ENCODE measurements around the gene LSS.
"Not testable (repeated sequence)": the region's sequence is repeated elsewhere in the genome, so short reads cannot be mapped to it uniquely, and the experiment has no call there.

The LSS gene

GRCh38 chr21:46154955-46155513, 73.5 kb downstream of the LSS start:
- Mint-ChIP-seq H3K4me1 (ENCODE audit: low read depth) (no peaks in the 10 kb centered on the region), H3K4me3 (no peak overlapping the region), H3K9me3 (ENCODE audit: low read depth) (no peaks in the 10 kb centered on the region), H3K36me3 (no peaks in the 10 kb centered on the region), H3K27me3 (no peaks in the 10 kb centered on the region), H3K27ac (no peak overlapping the region)

- H3K27me3 Mint-ChIP-seq: no peaks in the 10 kb centered on the region
- no peak overlapping the region for H3K4me3 Mint-ChIP-seq
- H3K27ac Mint-ChIP-seq: no peak overlapping the region
- H3K36me3 Mint-ChIP-seq: no peaks in the 10 kb centered on the region
- no peaks in the 10 kb centered on the region for H3K4me1 Mint-ChIP-seq (ENCODE audit: low read depth)
- H3K9me3 Mint-ChIP-seq (ENCODE audit: low read depth): no peaks in the 10 kb centered on the region
Observed at GRCh38 chr21:46154155-46154954, 74.2 kb downstream of the LSS start.

DNA sequence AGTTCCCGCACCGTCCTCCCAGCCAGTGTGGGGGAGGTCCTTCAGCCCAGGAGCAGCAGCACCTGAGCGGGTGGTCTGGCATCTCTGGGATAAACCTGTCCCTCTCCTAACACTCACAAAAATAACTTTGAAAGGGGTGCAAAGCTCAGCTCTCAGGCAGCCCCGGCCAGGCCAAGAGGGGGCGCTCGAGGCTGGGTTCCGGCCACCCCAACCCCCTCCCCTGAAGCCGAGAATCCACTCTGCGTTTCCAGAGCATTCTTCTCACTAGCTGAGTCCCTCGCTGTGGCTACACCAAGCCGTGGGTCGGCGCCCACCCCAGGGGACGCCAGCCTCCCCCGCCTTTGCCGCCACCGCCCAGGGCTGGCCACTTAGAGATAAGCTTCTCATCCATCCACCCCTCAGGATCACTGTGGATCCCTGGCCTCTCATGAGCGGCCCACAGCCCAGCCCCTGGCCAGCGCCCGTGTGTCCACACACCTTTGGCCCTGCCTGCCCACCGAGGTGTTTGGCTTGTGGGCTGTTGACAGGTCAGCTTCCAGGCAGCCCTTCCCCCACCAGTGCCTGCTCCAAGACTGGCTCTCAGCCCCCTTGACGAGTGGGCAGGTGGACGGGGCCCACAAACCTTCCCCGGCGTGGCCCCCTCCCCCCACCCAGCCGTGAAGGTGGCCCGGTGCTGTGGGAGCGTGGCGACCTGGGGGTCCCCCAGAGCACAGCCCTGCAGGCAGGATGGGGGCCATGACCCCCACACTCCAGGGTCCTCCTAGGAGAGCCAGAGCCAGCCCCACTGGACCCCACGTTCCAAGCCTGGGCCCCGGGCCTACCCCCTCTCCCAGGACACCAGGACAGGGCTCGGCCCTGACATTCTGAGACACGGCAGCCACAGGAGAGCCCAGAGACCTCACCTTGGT, 75.1 kb downstream of the LSS start:
- Mint-ChIP-seq H3K36me3 (no peaks in the 10 kb centered on the region), H3K9me3 (ENCODE audit: low read depth) (no peaks in the 10 kb centered on the region), H3K4me3 (no peak overlapping the region), H3K27me3 (no peaks in the 10 kb centered on the region), H3K4me1 (ENCODE audit: low read depth) (no peaks in the 10 kb centered on the region), H3K27ac (no peak overlapping the region)

DNA sequence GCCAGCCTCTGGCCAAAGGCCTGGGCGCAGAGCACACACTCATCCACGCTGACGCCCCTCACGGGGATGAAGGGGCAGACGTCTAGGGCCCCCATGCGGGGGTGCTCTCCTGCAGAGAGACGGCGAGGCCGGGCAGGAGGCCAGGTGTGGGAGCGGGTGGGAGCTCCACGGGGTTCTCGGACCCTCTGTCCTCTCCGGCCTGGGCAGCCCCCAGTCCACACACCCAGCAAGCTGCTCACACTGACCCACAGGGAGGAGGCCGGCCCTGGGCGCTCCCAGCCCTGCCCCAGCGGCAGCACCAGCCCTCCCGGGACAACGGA, 75.7 kb downstream of the LSS start:
- no peaks in the 10 kb centered on the region for H3K27me3 Mint-ChIP-seq
- no peaks in the 10 kb centered on the region for H3K4me1 Mint-ChIP-seq (ENCODE audit: low read depth)
- H3K4me3 Mint-ChIP-seq: no peak overlapping the region
- H3K36me3 Mint-ChIP-seq: no peaks in the 10 kb centered on the region
- no peak overlapping the region for H3K27ac Mint-ChIP-seq
- no peaks in the 10 kb centered on the region for H3K9me3 Mint-ChIP-seq (ENCODE audit: low read depth)

DNA sequence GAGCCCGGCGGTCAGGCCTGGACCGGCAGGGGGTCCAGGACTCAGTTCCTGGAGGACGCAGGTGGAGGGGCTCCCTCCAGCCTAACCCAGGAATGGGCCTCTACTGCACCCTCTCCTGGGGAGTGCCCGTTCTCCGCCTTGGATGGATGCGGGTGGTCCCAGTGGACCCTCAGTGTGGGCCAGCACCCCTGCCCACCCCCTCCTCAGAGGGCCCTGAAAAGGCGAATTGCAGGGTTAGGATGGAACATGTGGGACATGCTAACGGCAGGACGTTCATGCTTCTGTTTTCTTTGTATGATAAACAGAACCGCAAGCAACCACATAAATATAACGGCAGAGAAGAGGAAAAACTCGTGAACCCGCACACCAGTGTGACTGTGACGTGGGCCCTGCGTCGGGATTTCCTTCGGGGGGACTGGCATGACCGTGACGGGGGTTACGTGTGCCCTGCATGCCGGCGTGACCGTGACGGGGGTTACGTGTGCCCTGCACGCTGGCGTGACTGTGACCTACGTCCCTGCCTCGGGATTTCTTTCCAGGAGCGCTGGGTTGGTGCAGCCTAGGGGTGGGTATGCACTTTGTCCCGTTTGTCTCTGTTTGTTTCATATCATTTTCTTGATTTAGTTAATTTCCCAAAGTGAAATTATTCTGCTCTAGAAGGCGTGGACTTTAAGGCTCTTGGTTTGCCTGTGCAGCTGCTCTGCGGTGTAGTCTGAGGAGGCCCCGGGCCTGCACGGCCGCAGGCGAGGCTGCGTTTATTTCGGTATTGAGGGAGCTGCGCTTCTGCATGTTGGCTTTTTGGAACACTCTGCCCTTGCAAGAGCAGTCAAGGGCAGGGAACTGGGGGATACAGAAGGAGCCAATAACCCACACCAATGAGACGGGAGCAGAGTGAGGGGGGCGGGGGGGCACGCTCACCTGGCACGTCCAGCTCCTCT, 76.3 kb downstream of the LSS start:
- Mint-ChIP-seq H3K27me3 (no peaks in the 10 kb centered on the region), H3K4me3 (no peak overlapping the region), H3K4me1 (ENCODE audit: low read depth) (no peaks in the 10 kb centered on the region), H3K36me3 (no peaks in the 10 kb centered on the region), H3K27ac (no peak overlapping the region), H3K9me3 (ENCODE audit: low read depth) (no peaks in the 10 kb centered on the region)

DNA sequence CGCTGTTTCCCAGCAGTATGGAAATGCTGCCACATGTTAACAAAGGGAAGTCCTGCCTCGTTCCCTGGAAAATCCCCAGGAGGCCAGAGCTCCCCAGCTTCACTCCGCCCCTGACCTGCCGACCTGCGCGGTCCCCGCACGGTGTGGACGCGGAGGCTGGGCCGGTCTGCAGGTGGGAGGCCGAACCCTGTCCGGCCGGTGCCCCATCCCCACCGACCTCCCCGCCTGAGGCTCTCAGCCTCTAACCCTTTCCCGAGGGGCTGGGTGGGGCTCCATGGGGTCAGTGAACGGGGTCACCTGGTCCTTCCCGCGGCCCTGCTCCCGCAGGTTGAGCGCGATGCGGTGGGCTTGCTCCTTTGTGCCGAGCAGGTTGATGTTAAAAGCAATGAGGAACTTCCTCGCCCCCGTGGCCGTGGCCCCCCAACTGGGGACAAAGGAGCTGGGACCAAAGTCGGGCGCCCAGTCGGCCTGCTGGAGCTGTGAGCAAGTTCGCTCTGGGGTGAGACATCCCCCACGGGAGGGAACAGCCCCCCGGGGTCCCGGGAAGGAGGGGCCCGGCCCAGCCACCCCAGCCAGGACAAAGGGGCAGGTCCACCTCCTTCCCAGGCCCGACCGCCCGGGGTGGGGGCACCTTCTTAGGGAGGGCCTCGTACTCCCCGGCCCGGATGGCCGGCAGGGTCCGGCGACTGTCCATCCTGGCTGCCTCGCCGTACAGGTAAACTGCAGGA, 77.1 kb downstream of the LSS start:
- Mint-ChIP-seq H3K27ac (no peak overlapping the region), H3K36me3 (no peaks in the 10 kb centered on the region), H3K4me1 (ENCODE audit: low read depth) (peaks cover 2% of the 10 kb centered on the region), H3K9me3 (ENCODE audit: low read depth) (no peaks in the 10 kb centered on the region), H3K27me3 (no peaks in the 10 kb centered on the region), H3K4me3 (no peak overlapping the region)

GRCh38 chr21:46150491-46151121, 78.0 kb downstream of the LSS start:
- peaks cover 2% of the 10 kb centered on the region for H3K4me1 Mint-ChIP-seq (ENCODE audit: low read depth)
- H3K27me3 Mint-ChIP-seq: no peaks in the 10 kb centered on the region
- no peak overlapping the region for H3K27ac Mint-ChIP-seq
- no peaks in the 10 kb centered on the region for H3K9me3 Mint-ChIP-seq (ENCODE audit: low read depth)
- H3K4me3 Mint-ChIP-seq: no peak overlapping the region
- H3K36me3 Mint-ChIP-seq: no peaks in the 10 kb centered on the region

- Mint-ChIP-seq H3K27me3 (no peaks in the 10 kb centered on the region), H3K4me1 (ENCODE audit: low read depth) (peaks cover 2% of the 10 kb centered on the region), H3K9me3 (ENCODE audit: low read depth) (no peaks in the 10 kb centered on the region), H3K36me3 (no peaks in the 10 kb centered on the region), H3K4me3 (no peak overlapping the region), H3K27ac (no peak overlapping the region)
Observed at GRCh38 chr21:46150073-46150472, 78.5 kb downstream of the LSS start.

DNA sequence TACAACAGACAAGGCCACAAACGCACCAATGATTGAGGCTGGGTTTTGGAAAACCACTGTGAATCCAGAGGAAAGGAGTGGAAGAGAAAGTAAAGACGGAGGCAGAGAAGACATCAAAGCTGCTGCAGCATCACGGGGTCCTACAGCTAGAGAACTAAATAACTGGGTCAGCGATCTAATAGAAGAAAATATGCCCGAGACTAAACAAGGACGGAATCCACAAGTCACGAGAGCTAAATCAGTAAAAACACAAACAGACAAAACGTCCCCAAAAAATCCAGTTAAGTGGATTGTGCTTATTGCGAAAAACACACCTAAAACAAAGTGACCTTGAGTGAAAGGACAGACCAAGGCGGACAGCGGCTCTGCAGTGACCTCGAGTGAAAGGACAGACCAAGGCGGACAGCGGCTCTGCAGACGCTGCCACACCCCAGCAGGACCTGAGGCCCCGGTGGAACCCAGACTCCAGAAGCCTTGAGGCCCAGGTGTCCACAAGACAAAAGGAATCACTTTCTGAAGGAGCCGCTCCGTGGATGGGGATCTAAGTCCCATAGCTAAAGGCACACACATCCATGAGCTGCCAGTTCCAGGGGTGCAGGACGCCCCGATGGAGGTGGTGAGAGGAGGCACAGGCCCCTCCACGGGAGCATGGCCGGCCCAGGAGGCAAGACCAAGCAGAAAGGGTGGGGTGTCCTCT, 79.2 kb downstream of the LSS start:
- Mint-ChIP-seq H3K4me3 (no peak overlapping the region), H3K27ac (no peak overlapping the region), H3K4me1 (ENCODE audit: low read depth) (peaks cover 4% of the 10 kb centered on the region), H3K9me3 (ENCODE audit: low read depth) (no peaks in the 10 kb centered on the region), H3K27me3 (no peaks in the 10 kb centered on the region), H3K36me3 (no peaks in the 10 kb centered on the region)

GRCh38 chr21:46148106-46148505, 80.5 kb downstream of the LSS start:
- H3K36me3 Mint-ChIP-seq: no peaks in the 10 kb centered on the region
- no peaks in the 10 kb centered on the region for H3K27me3 Mint-ChIP-seq
- H3K9me3 Mint-ChIP-seq (ENCODE audit: low read depth): no peaks in the 10 kb centered on the region
- H3K4me3 Mint-ChIP-seq: no peak overlapping the region
- peaks cover 12% of the 10 kb centered on the region for H3K4me1 Mint-ChIP-seq (ENCODE audit: low read depth)
- no peak overlapping the region for H3K27ac Mint-ChIP-seq

GRCh38 chr21:46147429-46147828, 81.1 kb downstream of the LSS start:
- not testable (repeated sequence) for H3K27ac Mint-ChIP-seq; H3K9me3 Mint-ChIP-seq (ENCODE audit: low read depth); H3K27me3 Mint-ChIP-seq

DNA sequence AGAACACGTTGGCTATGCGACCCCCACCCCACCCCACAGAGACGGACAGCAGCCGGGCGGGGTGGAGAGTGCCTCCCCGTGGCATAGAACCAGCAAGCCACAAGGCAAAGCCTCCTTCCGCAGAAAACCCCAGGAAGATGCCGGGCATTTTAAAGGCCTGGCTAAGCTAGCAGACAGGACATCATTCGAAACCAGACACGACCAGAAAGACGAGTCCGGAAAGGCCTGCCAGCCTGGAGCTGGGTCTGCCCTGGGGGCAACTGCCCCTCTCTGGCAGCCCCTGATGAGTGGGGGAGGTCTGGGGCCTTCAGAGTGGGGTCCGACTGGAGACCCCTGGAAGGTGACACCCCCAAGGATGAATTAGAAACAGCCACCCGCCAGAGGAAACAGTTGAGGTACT, 81.7 kb downstream of the LSS start:
- no peak overlapping the region for H3K27ac Mint-ChIP-seq
- no peaks in the 10 kb centered on the region for H3K9me3 Mint-ChIP-seq (ENCODE audit: low read depth)
- peaks cover 14% of the 10 kb centered on the region for H3K4me1 Mint-ChIP-seq (ENCODE audit: low read depth)
- no peak overlapping the region for H3K4me3 Mint-ChIP-seq
- H3K36me3 Mint-ChIP-seq: no peaks in the 10 kb centered on the region
- H3K27me3 Mint-ChIP-seq: no peaks in the 10 kb centered on the region

More at GRCh38 chr21:46147429-46147828, 81.1 kb downstream of the LSS start:
- H3K36me3 Mint-ChIP-seq, H3K4me3 Mint-ChIP-seq: not testable (repeated sequence)
- peaks cover 14% of the 10 kb centered on the region for H3K4me1 Mint-ChIP-seq (ENCODE audit: low read depth)

Measured in activated naive CD8-positive, alpha-beta T cell (primary cell).